Vagina (tissue), 2 donors: ENCODE data around the gene ZNF205.

Experiments used
- CTCF ChIP-seq, 3 experiments: fragments of 450-650 bp in 2 of 3; fragments of 200-600 bp in 1 of 3; sonication (generic) in 1 of 3; IDR thresholded peaks; one replicate each; pipeline ENCODE4 v1.5.1; 2017 to 2019; ENCODE audit warnings: antibody characterized with exemption in 3 of 3, mild to moderate bottlenecking in 2 of 3, moderate library complexity in 2 of 3
- POLR2A ChIP-seq, 2 donors: fragments of 450-650 bp; IDR thresholded peaks; one replicate each; pipeline ENCODE4 v1.6.1; 2017; ENCODE audit warnings: antibody characterized with exemption in 2 of 2, mild to moderate bottlenecking in 2 of 2, moderate library complexity in 2 of 2

- TF ChIP-seq CTCF (IDR thresholded peaks at IDR 0.05) (no peak), POLR2A (IDR thresholded peaks at IDR 0.05) (no peak)
Observed at GRCh38 chr16:3145660-3146059, 33.3 kb downstream of the ZNF205 start.
